NCI-H187 treated with DMSO at 0.1 percent for 48 hours (cell line): ENCODE results near the gene DHRS7B.
"Not testable (repeated sequence)": the region's sequence is repeated elsewhere in the genome, so short reads cannot be mapped to it uniquely, and the experiment has no call there.

Experiments
- DNase-seq: peaks from one replicate; lab custom pipeline; 2025; lab: John Stamatoyannopoulos, UW

DHRS7B gene

GRCh38 chr17:21177854-21178600 lies 51.3 kb downstream of the DHRS7B start:
- no peak for DNase-seq

GRCh38 chr17:21183468-21183867 lies 56.7 kb downstream of the DHRS7B start:
- DNase-seq, result no peak

DNA sequence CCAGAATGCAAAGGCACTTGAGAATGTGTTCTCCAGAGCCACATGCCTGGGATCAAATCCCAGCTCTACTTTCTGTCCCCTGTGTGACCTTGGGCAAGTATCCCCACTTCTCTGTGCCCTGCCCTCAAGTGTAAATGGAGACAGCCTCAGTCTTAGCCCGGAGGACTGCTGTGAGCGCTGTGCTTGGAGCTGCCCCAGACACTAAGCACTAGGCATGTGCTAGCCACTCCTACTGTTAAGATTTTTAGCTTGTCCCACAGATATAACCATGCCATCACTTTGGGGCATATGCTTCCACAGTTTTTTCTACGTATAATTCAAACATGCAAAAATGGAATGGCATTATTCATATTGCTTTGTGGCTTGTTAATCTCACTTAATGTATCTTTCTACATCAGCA lies 57.8 kb downstream of the DHRS7B start:
- DNase-seq, result no peak

GRCh38 chr17:21185061-21185460 lies 58.3 kb downstream of the DHRS7B start:
- no peak for DNase-seq

- DNase-seq, result no peak
These were observed 59.8 kb downstream of the DHRS7B start for GRCh38 chr17:21186399-21187187.

- no peak for DNase-seq
These were observed 62.6 kb downstream of the DHRS7B start for GRCh38 chr17:21189361-21189760.

- DNase-seq, result no peak
These were observed 63.3 kb downstream of the DHRS7B start for GRCh38 chr17:21190078-21190477.

DNA sequence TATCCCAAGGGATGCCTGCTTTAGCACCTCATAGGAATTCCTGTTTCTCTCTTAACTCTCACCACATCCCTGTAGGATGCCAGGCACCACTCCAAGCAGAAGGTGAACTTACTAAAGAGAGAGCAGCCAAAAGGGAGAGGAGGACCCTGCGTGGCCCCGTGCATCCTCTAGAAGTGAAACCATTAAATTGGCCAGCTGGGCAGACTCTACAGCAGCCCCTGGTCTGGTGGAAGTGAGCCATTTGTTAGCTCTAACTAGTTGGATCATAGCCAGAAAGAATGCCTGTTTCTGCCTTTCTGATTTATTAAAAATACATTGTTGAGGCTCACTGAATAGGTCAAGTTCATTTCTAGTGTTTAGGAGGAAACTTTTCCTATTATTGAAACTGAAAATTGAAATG lies 64.9 kb downstream of the DHRS7B start:
- no peak for DNase-seq

DNA sequence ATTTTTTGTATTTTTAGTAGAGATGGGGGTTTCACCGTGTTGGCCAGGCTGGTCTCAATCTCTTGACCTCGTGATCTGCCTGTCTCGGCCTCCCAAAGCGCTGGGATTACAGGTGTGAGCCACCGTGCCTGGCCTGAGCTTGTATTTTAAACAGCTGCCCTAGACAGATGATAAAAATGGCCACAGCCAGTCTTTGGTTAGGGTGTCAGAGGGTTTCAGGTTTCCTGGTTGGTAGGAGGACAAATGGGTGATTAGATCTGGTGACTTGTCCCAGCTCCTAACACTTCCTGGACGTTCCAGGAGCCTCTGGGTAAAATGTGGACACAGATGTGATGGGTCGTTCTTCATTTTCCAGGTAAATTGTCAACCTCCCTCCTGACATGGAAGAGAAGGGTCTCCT lies 65.7 kb downstream of the DHRS7B start:
- not testable (repeated sequence) for DNase-seq

DNA sequence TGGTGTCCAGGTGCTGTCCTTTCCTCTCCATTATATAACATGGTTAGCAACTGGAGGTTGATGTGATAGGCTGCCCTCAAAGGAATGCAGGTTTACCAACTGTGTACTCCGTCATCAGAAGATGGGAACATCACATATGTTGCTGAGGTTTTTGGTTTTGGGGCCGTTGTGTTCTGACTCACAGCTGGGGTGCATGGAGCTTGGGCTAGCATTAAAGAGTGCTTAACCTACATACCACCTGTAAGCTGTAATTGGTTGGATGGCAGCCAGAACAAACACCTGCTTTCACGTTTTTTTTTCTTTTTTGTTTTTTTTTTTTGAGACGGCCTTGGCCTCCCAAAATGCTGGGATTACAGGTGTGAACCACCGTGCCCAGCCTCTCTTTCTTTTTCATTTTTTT lies 66.3 kb downstream of the DHRS7B start:
- no peak for DNase-seq

DNA sequence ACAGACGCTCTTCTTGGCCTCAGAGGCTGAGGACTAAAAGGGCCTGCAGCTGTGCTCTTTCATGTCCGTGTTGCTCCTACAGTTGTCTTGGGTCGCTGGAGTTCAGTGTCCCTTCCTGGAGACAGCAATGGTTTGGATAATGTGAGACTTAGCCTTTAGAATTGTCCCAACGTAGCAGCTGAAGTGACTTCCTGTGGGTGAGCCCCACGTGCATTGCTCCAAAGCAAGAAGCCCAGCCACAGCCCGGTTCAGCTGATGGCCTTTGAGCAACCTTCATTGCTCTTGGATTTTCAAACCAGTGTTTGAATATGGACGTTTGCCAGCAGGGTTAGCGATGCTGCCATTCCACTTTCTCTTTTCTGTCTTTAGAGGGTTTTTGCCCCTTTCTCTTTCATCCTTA lies 67.5 kb downstream of the DHRS7B start:
- DNase-seq, result no peak

DNA sequence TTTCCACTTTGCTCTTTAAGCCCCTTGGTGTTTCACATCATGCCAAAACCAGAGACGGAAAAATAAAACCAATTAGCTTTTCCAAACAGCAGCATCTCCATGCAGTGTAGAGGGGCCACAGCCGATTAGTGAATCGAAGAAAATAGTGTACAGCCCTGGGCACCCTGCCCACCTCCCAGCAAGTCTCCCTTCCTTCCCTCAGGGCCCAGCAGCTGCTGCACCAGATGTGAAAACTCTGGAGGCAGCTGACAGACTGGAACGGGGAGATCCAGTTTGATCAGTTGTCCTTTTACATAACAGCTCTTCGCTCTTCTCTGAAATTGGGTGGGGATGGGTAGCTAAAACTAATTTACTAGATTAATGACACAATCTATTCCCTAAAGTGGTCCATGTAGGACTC lies 67.9 kb downstream of the DHRS7B start:
- DNase-seq, result no peak

DNA sequence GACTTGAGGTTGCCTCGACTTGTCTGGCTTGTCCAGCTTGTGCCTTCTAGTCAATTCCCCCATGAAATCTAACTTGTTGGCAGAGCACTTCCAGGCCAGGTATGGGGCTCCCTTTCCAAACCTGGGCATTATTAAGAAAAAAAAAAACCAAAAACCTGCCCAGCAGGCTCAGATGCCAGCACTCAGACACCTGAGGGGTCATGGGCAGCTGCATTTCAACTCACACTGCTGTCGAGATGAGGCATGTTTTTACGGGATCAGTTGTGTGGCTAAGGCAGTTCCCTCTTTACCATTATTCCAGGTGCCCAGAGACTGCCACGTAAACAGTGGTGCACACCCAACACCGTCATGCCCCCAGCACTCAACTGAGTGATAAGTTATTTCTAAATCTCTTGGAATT lies 69.4 kb downstream of the DHRS7B start:
- no peak for DNase-seq

DNA sequence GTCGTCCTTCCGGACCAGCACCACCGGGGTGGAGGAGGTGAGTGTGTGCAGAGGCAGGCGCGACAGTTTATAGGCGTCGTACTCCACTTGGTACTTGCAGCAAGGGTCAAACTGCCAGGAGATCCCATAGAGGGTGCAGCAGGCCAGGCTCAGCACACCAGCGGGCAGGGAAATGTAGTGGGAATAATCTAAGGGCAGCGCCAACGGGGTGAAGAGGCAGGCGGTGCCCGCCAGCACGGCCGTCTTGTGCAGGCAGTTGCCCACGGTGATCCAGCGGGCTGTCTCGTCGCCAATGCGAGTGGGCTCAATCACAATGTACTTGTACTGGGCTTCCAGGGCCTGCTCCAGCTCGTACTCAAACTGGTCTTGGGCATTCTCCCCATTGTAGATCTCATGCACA lies 71.6 kb downstream of the DHRS7B start:
- DNase-seq, result no peak

DNA sequence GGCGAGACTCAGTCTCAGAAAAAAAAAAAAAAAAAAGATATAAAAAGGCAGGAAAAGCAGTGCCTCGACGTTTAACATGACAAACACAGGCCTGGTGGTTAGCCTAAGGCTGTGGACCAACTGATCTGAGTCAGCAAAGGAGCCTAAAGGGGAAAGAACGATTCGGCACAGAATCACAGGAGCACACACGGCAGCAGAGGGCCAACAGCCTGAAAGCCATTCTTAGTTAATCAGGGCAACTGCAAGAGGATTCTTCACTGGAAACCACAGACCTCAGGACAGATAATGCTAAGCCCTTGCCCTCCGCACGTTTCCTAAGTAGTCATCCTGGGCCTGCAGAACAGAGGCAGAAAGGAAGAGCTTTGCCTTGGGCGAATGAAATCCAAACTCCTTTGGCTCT lies 72.5 kb downstream of the DHRS7B start:
- no peak for DNase-seq

DNA sequence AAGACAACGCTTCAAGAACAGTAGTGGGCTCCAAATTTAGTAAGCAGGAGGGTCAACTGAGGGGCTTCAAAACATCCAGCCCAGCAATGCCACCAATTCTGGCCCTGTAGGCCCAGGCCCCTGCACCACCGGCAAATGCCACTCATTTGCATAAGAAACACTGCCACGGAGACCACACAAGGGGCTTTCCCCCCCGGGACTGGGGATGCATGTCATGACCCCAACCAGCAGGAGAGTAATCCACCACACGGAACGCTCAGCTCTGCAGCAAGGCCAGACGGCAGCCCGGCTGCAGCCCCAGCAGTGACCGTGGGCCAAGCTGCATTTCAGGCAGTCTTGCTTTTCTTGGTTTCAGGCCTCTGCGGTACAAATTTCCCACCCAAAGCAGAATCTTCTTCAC lies 73.1 kb downstream of the DHRS7B start:
- DNase-seq, result no peak

GRCh38 chr17:21200590-21201297 lies 74.0 kb downstream of the DHRS7B start:
- DNase-seq, result no peak

GRCh38 chr17:21201298-21201595 lies 74.5 kb downstream of the DHRS7B start:
- no peak for DNase-seq

DNA sequence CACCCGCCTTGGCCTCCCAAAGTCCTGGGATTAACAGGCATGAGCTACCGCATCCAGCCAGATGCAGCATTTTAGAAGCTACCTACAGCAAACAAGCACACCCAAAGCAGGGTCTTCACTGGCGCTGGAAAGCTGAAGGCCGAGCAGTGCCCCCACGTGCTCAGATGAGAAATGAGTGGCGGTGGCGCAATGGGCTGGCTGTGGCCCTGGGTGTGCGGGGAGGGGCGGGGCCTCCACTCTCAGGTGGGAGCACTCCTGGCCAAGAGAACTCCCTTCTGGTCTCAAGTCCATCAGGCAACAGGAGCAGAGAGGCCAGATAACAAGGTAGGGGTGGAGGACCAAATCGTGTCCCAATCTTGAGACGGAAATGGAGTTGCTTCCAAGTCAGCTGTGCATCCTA lies 75.1 kb downstream of the DHRS7B start:
- DNase-seq, result no peak

- no peak for DNase-seq
These were observed 75.7 kb downstream of the DHRS7B start for GRCh38 chr17:21202512-21202911.

GRCh38 chr17:21204935-21205334 lies 78.2 kb downstream of the DHRS7B start:
- DNase-seq, result no peak

DNA sequence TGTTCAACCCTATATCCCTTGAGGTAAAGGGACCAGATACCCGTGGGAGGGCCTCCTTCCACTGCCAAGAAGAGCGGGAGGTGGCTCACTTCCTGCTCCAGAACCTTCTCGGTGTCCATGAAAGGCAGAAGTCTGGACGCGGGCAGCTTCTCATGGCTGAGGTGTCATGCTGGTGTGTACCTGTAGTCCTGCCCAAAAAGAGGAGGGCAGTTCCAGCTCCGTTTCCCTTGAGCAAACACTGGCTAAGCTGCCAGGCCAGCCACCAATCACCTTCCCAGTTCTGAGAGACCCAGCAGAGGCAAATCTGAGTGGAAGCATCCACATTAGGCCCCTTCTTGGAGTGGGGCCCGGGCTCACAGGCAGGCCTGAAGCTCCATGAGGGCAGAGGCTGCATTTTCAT lies 81.6 kb downstream of the DHRS7B start:
- DNase-seq, result no peak

DNA sequence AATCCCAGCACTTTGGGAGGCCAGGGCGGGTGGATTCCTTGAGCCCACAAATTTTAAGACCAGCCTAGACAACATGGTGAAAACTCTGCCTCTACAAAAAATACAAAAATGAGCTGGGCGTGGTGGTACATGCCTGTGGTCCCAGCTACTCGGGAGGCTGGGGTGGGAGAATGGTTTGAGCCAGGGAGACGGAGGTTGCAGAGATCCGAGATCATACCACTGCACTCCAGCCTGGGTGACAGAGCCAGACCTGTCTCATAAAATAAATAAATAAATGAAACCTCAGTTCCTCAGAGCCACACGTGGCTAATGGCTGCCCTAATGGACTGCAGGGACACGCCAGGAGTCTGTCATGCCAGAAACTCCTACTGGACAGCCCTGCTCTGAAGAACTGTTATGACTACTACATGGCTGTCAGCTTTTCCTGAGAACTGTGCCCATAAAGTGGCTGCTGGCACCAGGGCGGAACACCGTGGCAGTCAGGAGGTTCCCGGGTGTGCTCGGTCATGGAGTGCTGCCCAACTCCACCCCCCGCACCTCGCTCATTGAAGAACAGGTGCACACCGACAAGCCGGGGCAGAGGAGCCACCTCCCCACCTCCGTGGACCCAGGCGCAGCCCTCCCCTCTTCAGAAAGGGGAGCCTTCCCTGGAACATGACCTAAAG lies 82.9 kb downstream of the DHRS7B start:
- DNase-seq, result no peak
